Superior temporal gyrus (tissue), 1 donor: Measurements from ENCODE around the gene LSS.
"Not testable (repeated sequence)": the region's sequence is repeated elsewhere in the genome, so short reads cannot be mapped to it uniquely, and the experiment has no call there.

Experiments used
- DNase-seq: peaks from one replicate; pipeline ENCODE4 v3.0.0-alpha.2; 2016; ENCODE audit errors: extremely low spot score

The LSS gene

GRCh38 chr21:46153247-46154154 is 75.1 kb downstream of the LSS start:
- DNase-seq: peak; percentile 67

DNA sequence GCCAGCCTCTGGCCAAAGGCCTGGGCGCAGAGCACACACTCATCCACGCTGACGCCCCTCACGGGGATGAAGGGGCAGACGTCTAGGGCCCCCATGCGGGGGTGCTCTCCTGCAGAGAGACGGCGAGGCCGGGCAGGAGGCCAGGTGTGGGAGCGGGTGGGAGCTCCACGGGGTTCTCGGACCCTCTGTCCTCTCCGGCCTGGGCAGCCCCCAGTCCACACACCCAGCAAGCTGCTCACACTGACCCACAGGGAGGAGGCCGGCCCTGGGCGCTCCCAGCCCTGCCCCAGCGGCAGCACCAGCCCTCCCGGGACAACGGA is 75.7 kb downstream of the LSS start:
- no peak for DNase-seq

DNA sequence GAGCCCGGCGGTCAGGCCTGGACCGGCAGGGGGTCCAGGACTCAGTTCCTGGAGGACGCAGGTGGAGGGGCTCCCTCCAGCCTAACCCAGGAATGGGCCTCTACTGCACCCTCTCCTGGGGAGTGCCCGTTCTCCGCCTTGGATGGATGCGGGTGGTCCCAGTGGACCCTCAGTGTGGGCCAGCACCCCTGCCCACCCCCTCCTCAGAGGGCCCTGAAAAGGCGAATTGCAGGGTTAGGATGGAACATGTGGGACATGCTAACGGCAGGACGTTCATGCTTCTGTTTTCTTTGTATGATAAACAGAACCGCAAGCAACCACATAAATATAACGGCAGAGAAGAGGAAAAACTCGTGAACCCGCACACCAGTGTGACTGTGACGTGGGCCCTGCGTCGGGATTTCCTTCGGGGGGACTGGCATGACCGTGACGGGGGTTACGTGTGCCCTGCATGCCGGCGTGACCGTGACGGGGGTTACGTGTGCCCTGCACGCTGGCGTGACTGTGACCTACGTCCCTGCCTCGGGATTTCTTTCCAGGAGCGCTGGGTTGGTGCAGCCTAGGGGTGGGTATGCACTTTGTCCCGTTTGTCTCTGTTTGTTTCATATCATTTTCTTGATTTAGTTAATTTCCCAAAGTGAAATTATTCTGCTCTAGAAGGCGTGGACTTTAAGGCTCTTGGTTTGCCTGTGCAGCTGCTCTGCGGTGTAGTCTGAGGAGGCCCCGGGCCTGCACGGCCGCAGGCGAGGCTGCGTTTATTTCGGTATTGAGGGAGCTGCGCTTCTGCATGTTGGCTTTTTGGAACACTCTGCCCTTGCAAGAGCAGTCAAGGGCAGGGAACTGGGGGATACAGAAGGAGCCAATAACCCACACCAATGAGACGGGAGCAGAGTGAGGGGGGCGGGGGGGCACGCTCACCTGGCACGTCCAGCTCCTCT is 76.3 kb downstream of the LSS start:
- DNase-seq: no peak

DNA sequence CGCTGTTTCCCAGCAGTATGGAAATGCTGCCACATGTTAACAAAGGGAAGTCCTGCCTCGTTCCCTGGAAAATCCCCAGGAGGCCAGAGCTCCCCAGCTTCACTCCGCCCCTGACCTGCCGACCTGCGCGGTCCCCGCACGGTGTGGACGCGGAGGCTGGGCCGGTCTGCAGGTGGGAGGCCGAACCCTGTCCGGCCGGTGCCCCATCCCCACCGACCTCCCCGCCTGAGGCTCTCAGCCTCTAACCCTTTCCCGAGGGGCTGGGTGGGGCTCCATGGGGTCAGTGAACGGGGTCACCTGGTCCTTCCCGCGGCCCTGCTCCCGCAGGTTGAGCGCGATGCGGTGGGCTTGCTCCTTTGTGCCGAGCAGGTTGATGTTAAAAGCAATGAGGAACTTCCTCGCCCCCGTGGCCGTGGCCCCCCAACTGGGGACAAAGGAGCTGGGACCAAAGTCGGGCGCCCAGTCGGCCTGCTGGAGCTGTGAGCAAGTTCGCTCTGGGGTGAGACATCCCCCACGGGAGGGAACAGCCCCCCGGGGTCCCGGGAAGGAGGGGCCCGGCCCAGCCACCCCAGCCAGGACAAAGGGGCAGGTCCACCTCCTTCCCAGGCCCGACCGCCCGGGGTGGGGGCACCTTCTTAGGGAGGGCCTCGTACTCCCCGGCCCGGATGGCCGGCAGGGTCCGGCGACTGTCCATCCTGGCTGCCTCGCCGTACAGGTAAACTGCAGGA is 77.1 kb downstream of the LSS start:
- DNase-seq: no peak

DNA sequence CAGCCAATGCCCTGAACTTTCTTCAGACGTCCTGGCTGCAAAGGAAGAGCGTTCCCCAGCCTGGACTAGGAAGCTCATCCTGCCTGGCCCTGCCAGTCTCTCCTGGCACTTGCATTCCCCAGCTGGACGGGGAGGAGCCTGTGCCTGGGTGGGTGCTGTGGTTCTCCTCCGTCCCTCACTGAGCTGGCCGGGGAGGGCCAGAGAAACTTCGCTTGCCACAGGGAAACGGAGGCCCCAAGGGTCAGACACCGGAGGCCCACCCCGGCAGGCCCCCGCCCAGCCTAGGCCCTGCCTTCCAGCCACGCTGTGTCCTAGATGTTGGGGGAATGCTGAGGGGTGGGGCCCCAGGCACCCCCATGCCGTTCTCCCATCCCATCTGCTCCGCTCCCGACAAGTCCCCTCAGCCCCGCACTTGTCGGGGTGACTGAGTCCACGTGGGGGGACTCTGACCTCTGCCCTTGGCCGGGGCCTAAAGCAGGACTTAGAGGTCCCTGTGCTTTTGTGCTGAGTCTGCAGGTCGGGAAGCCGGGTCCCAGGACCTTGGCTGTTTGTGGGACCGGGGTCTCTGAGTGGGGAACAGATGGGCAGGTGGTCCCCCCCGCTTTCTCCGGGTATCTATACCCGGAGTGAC is 78.0 kb downstream of the LSS start:
- peak; percentile 35 for DNase-seq

DNA sequence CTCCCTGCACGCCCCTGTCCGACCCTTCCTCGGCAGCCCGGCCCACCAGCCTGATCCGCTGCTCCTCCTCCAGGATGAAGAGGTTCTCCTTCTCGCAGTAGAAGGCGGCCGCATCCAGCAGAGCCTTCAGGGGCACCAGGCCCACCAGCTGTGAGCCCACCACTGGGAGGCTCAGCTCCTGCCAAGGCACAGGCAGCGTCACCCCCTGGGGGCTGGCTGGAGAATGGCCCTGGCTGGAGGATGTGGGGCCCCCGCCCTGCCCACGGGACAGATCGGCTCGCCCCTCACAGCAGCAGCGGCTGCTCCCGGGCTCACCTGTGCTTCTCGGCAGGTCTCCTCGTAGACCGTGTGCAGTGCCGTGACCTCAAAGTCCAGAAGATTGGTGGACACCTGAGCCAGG is 78.5 kb downstream of the LSS start:
- DNase-seq: no peak

- no peak for DNase-seq
Observed at GRCh38 chr21:46149205-46149901, 79.2 kb downstream of the LSS start.

DNA sequence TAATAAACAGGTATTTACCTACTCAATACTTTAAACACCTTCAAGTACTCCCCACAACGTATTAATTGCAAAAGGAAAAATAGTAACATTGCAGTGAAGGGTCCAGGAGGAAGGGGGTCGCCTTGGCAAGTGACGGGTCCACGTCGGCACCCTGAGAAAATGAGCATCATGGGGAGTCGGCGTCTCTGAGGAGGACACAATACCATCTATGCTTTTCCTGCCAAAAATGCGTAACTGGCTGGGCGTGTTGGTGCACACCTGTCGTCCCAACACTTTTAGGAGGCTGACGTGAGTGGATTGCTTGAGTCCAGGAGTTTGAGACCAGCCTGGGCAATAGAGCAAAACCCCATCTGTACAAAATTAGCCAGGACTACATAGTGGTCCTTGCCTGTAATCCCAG is 80.5 kb downstream of the LSS start:
- no peak for DNase-seq

- peak; percentile 29 for DNase-seq
Observed at GRCh38 chr21:46147429-46147828, 81.1 kb downstream of the LSS start.

GRCh38 chr21:46146856-46147255 is 81.7 kb downstream of the LSS start:
- DNase-seq: no peak

DNA sequence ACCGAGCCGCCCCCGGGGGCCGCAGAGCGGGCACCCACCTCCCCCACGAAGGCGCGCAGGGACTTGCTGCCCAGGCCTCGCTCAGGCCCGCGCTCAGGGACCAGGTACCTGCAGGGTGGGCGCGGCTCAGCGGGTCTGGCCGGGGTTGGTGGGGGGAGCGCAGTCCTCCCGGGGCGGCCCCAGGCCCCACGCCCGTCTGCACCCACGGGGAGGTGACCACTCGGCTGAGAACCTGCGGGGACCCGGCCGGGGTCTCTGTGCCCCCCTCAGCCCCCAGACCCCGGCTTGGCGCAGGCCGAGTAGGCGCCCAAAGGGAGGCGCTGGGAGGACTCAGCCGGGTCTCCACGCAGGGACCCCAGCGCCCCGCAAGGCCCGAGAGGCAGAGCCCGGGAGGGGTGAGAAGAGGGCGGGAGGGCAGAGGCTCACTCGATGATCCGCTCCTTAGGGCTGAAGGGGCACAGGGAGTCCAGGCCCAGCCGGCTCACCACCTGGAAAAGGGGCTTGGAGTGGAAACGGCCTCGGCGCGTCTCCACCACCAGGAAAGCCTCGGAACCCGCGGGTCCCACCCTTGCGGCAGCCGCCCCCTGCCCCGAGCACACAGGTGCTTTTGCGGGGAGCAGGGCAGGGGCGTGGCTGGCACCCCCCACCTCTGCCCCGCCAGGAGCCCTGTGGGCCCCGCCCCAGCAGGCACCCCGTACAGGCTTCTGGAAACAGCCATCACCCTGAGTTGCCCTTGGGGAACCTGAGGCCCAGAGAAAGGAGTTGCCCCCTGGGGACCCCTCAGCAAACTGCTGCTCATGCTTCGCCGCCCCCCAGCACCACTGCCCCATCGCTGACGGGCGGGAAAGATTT is 82.5 kb downstream of the LSS start:
- DNase-seq: no peak

DNA sequence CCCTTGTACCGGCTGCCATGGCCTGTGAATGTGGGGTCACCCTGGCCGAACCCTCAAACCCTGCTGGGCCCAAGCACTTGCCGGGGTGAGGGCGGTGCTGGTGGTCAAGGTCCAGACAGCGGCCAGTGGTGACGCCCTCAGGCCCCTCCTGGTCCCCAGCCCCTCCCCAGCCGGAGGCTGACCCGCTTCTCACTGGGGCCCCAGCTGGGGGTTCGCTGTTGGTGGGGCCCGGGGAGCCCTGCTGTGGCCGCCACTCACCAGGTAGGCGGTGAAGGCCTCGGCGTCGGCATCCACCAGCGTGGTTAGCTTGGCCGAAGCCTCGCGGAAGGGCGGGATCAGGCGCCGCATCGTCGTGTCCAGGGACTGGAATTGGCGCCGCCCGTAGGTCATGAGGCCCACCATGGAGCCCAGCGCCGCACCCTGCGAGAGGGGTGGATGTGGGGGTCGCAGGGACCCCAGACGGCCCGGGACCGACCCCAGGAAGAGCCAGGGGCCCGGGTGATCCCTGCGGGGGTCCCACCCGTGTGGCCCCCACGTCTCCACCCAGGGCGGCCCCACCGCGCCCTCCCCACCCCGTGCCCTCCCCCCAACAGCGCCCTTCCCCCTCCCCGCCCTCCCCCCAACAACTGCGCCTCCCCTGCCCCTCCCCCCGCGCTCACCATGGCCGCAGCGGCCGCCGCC is 83.3 kb downstream of the LSS start:
- no peak for DNase-seq

- peak; percentile 31 for DNase-seq
Observed at GRCh38 chr21:46144464-46145070, 84.0 kb downstream of the LSS start.

DNA sequence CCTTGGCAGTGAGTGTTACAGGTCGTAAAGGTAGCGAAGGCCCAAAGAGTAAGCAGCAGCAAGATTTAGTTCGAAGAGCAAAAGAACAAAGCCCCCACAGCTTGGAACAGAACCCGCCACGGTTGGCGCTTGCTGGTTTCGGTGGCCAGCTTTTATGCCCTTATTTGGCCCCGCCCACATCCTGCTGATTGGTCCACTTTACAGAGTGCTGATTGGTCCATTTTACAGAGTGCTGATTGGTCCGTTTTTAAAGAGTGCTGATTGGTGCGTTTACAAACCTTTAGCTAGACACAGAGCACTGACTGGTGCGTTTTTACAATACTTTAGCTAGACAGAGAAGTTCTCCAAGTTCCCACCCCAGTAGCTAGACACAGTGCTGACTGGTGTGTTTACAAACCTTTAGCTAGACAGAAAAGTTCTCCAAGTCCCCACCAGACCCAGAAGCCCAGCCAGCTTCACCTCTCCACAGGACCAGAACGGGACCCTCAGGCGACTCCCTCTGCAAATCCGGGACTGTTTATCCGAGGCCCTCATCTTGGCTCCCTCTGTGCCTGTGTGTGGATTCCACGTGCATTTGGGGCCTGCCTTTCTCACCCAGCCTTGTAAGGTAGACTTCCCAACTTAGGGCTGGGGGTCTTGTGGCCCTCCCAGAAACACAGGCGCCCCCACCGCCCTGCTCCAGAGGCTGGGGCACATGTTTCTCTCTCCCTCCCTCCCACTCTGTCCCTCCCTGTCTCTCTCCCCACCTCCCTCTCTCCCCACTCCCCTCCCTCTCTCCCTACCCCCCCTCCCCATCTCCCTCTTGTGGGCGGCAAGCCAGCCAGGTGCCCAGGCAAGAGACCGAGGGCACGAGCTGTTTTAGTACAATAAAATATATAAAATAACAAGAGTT is 85.7 kb downstream of the LSS start:
- no peak for DNase-seq

GRCh38 chr21:46141767-46142581 is 86.6 kb downstream of the LSS start:
- DNase-seq: no peak

- DNase-seq: not testable (repeated sequence)
Observed at GRCh38 chr21:46140352-46141003, 88.1 kb downstream of the LSS start.

- DNase-seq: no peak
Observed at GRCh38 chr21:46139686-46140085, 88.9 kb downstream of the LSS start.
